NB4 (cell line): ENCODE results near the gene PTEN.
"Not testable (repeated sequence)": the region's sequence is repeated elsewhere in the genome, so short reads cannot be mapped to it uniquely, and the experiment has no call there.

Experiments used
- DNase-seq: peaks from one replicate; pipeline ENCODE4 v3.0.0; 2010; ENCODE audit warnings: low read depth
- H3K4me3 ChIP-seq: one replicate; pipeline ENCODE4 v1.5.1; 2011; ENCODE audit warnings: mild to moderate bottlenecking, low read depth, low read length, moderate library complexity
- CTCF ChIP-seq: IDR thresholded peaks from one replicate; pipeline ENCODE4 v1.5.1; 2012; ENCODE audit warnings: low read depth, low read length
- MAX ChIP-seq: IDR thresholded peaks from 2 replicates; pipeline ENCODE4 v1.6.1; 2011; ENCODE audit warnings: low read depth, low read length
- MYC ChIP-seq: IDR thresholded peaks from 2 replicates; pipeline ENCODE4 v1.6.1; 2011; ENCODE audit warnings: low read depth, low read length
- POLR2A ChIP-seq: IDR thresholded peaks from 2 replicates; pipeline ENCODE4 v1.6.1; 2011; ENCODE audit warnings: mild to moderate bottlenecking; ENCODE audit not compliant: insufficient read length; ENCODE audit errors: extremely low read depth

The PTEN gene

GRCh38 chr10:87818505-87819288 lies 44.7 kb upstream of the PTEN start:
- H3K4me3 ChIP-seq, result peak overlapping the region; percentile 76
- peak; percentile 4; the same call in 1 of the 2 replicates for TF ChIP-seq MYC
- peak; percentile 13 for TF ChIP-seq CTCF
- no peak for TF ChIP-seq MAX
- peak; percentile 69 for DNase-seq

- DNase-seq, result no peak
- TF ChIP-seq MAX (no peak), MYC (no peak), CTCF (no peak), POLR2A (no peak)
- no peak overlapping the region for H3K4me3 ChIP-seq
Measured at GRCh38 chr10:87819289-87819585, 44.2 kb upstream of the PTEN start.

GRCh38 chr10:87826653-87827052 lies 36.8 kb upstream of the PTEN start:
- TF ChIP-seq CTCF, result no peak
- no peak for TF ChIP-seq POLR2A
- no peak for TF ChIP-seq MAX
- TF ChIP-seq MYC, result no peak
- DNase-seq, result no peak
- H3K4me3 ChIP-seq, result no peak overlapping the region

- no peak for DNase-seq
- TF ChIP-seq CTCF, result no peak
- TF ChIP-seq MYC, result no peak
- no peak for TF ChIP-seq MAX
- no peak for TF ChIP-seq POLR2A
- no peak overlapping the region for H3K4me3 ChIP-seq
Measured at GRCh38 chr10:87827681-87828080, 35.7 kb upstream of the PTEN start.

- H3K4me3 ChIP-seq, DNase-seq: not testable (repeated sequence)
Measured at GRCh38 chr10:87829051-87829450, 34.4 kb upstream of the PTEN start.

GRCh38 chr10:87829986-87830729 lies 33.3 kb upstream of the PTEN start:
- TF ChIP-seq POLR2A (no peak), CTCF (no peak), MAX (no peak), MYC (no peak)
- no peak overlapping the region for H3K4me3 ChIP-seq
- DNase-seq, result no peak
